ENCODE results near the gene HS1BP3.

Gene HS1BP3

GRCh38 chr2:20654535-20654813 is 3.6 kb upstream of the HS1BP3 start:
- no peak overlapping the region for H3K9ac ChIP-seq (ENCODE audit: low read length)
- H3K4me3 ChIP-seq (ENCODE audit: low read length) = no peak overlapping the region
- no peaks in the 10 kb centered on the region for H3K9me3 ChIP-seq (ENCODE audit: control insufficient read depth, low read length)

GRCh38 chr2:20653695-20654534 is 3.0 kb upstream of the HS1BP3 start:
- Histone ChIP-seq H3K4me3 (ENCODE audit: low read length) (no peak overlapping the region), H3K9ac (ENCODE audit: low read length) (no peak overlapping the region), H3K36me3 (ENCODE audit: control insufficient read depth, insufficient read depth, low read length) (no peaks in the 10 kb centered on the region), H3K4me1 (ENCODE audit: control insufficient read depth, insufficient read depth, low read length) (peaks cover 20% of the 10 kb centered on the region), H3K9me3 (ENCODE audit: control insufficient read depth, low read length) (no peaks in the 10 kb centered on the region), H3K27me3 (ENCODE audit: control insufficient read depth, insufficient read depth, low read length) (peaks cover 2% of the 10 kb centered on the region)

More at GRCh38 chr2:20654535-20654813, 3.6 kb upstream of the HS1BP3 start:
- Histone ChIP-seq H3K4me1 (ENCODE audit: control insufficient read depth, insufficient read depth, low read length) (peaks cover 15% of the 10 kb centered on the region), H3K27me3 (ENCODE audit: control insufficient read depth, insufficient read depth, low read length) (peaks cover 7% of the 10 kb centered on the region), H3K36me3 (ENCODE audit: control insufficient read depth, insufficient read depth, low read length) (no peaks in the 10 kb centered on the region)

- H3K9ac ChIP-seq (ENCODE audit: low read length) = no peak overlapping the region
- H3K4me3 ChIP-seq (ENCODE audit: low read length) = no peak overlapping the region
- no peaks in the 10 kb centered on the region for H3K27me3 ChIP-seq (ENCODE audit: control insufficient read depth, insufficient read depth, low read length)
- H3K9me3 ChIP-seq (ENCODE audit: control insufficient read depth, low read length) = no peaks in the 10 kb centered on the region
- no peaks in the 10 kb centered on the region for H3K36me3 ChIP-seq (ENCODE audit: control insufficient read depth, insufficient read depth, low read length)
- peaks cover 30% of the 10 kb centered on the region for H3K4me1 ChIP-seq (ENCODE audit: control insufficient read depth, insufficient read depth, low read length)
Measured at GRCh38 chr2:20652673-20653575, 2.0 kb upstream of the HS1BP3 start.

GRCh38 chr2:20652141-20652540 is 1.2 kb upstream of the HS1BP3 start:
- Histone ChIP-seq H3K27me3 (ENCODE audit: control insufficient read depth, insufficient read depth, low read length) (no peaks in the 10 kb centered on the region), H3K4me1 (ENCODE audit: control insufficient read depth, insufficient read depth, low read length) (peaks cover 30% of the 10 kb centered on the region), H3K4me3 (ENCODE audit: low read length) (no peak overlapping the region), H3K9me3 (ENCODE audit: control insufficient read depth, low read length) (no peaks in the 10 kb centered on the region), H3K36me3 (ENCODE audit: control insufficient read depth, insufficient read depth, low read length) (no peaks in the 10 kb centered on the region), H3K9ac (ENCODE audit: low read length) (no peak overlapping the region)

GRCh38 chr2:20651731-20652099 is 817 bp upstream of the HS1BP3 start:
- peak overlapping the region; percentile 21 for H3K4me3 ChIP-seq (ENCODE audit: low read length)
- H3K9ac ChIP-seq (ENCODE audit: low read length) = peak overlapping the region; percentile 75
- no peaks in the 10 kb centered on the region for H3K9me3 ChIP-seq (ENCODE audit: control insufficient read depth, low read length)
- peaks cover 30% of the 10 kb centered on the region for H3K4me1 ChIP-seq (ENCODE audit: control insufficient read depth, insufficient read depth, low read length)
- H3K36me3 ChIP-seq (ENCODE audit: control insufficient read depth, insufficient read depth, low read length) = no peaks in the 10 kb centered on the region
- no peaks in the 10 kb centered on the region for H3K27me3 ChIP-seq (ENCODE audit: control insufficient read depth, insufficient read depth, low read length)

- peak overlapping the region; percentile 61 for H3K4me3 ChIP-seq (ENCODE audit: low read length)
- no peaks in the 10 kb centered on the region for H3K27me3 ChIP-seq (ENCODE audit: control insufficient read depth, insufficient read depth, low read length)
- H3K4me1 ChIP-seq (ENCODE audit: control insufficient read depth, insufficient read depth, low read length) = peaks cover 30% of the 10 kb centered on the region
- H3K36me3 ChIP-seq (ENCODE audit: control insufficient read depth, insufficient read depth, low read length) = no peaks in the 10 kb centered on the region
- H3K9ac ChIP-seq (ENCODE audit: low read length) = peak overlapping the region; percentile 77
- H3K9me3 ChIP-seq (ENCODE audit: control insufficient read depth, low read length) = no peaks in the 10 kb centered on the region
Measured at GRCh38 chr2:20650393-20650876, 463 bp downstream of the HS1BP3 start.

GRCh38 chr2:20649976-20650375 is 922 bp downstream of the HS1BP3 start:
- H3K9me3 ChIP-seq (ENCODE audit: control insufficient read depth, low read length) = no peaks in the 10 kb centered on the region
- peaks cover 30% of the 10 kb centered on the region for H3K4me1 ChIP-seq (ENCODE audit: control insufficient read depth, insufficient read depth, low read length)
- H3K4me3 ChIP-seq (ENCODE audit: low read length) = peak overlapping the region; percentile 61
- no peaks in the 10 kb centered on the region for H3K27me3 ChIP-seq (ENCODE audit: control insufficient read depth, insufficient read depth, low read length)
- peak overlapping the region; percentile 77 for H3K9ac ChIP-seq (ENCODE audit: low read length)
- H3K36me3 ChIP-seq (ENCODE audit: control insufficient read depth, insufficient read depth, low read length) = no peaks in the 10 kb centered on the region

- Histone ChIP-seq H3K4me3 (ENCODE audit: low read length) (no peak overlapping the region), H3K9me3 (ENCODE audit: control insufficient read depth, low read length) (no peaks in the 10 kb centered on the region), H3K27me3 (ENCODE audit: control insufficient read depth, insufficient read depth, low read length) (no peaks in the 10 kb centered on the region), H3K4me1 (ENCODE audit: control insufficient read depth, insufficient read depth, low read length) (peaks cover 30% of the 10 kb centered on the region), H3K36me3 (ENCODE audit: control insufficient read depth, insufficient read depth, low read length) (peaks cover 2% of the 10 kb centered on the region), H3K9ac (ENCODE audit: low read length) (no peak overlapping the region)
Measured at GRCh38 chr2:20649576-20649975, 1.3 kb downstream of the HS1BP3 start.

- no peaks in the 10 kb centered on the region for H3K9me3 ChIP-seq (ENCODE audit: control insufficient read depth, low read length)
- no peak overlapping the region for H3K9ac ChIP-seq (ENCODE audit: low read length)
- no peaks in the 10 kb centered on the region for H3K27me3 ChIP-seq (ENCODE audit: control insufficient read depth, insufficient read depth, low read length)
- peaks cover 4% of the 10 kb centered on the region for H3K36me3 ChIP-seq (ENCODE audit: control insufficient read depth, insufficient read depth, low read length)
- H3K4me1 ChIP-seq (ENCODE audit: control insufficient read depth, insufficient read depth, low read length) = peaks cover 30% of the 10 kb centered on the region
- H3K4me3 ChIP-seq (ENCODE audit: low read length) = no peak overlapping the region
Measured at GRCh38 chr2:20648831-20649230, 2.1 kb downstream of the HS1BP3 start.

GRCh38 chr2:20648206-20648605 is 2.7 kb downstream of the HS1BP3 start:
- Histone ChIP-seq H3K4me3 (ENCODE audit: low read length) (no peak overlapping the region), H3K27me3 (ENCODE audit: control insufficient read depth, insufficient read depth, low read length) (no peaks in the 10 kb centered on the region), H3K36me3 (ENCODE audit: control insufficient read depth, insufficient read depth, low read length) (peaks cover 4% of the 10 kb centered on the region), H3K4me1 (ENCODE audit: control insufficient read depth, insufficient read depth, low read length) (peaks cover 30% of the 10 kb centered on the region), H3K9me3 (ENCODE audit: control insufficient read depth, low read length) (no peaks in the 10 kb centered on the region), H3K9ac (ENCODE audit: low read length) (no peak overlapping the region)

- no peak overlapping the region for H3K9ac ChIP-seq (ENCODE audit: low read length)
Measured at GRCh38 chr2:20647738-20648137, 3.2 kb downstream of the HS1BP3 start.

GRCh38 chr2:20647211-20647610 is 3.7 kb downstream of the HS1BP3 start:
- Histone ChIP-seq H3K36me3 (ENCODE audit: control insufficient read depth, insufficient read depth, low read length) (peaks cover 4% of the 10 kb centered on the region), H3K9ac (ENCODE audit: low read length) (no peak overlapping the region), H3K4me1 (ENCODE audit: control insufficient read depth, insufficient read depth, low read length) (peaks cover 31% of the 10 kb centered on the region)

More at GRCh38 chr2:20647738-20648137, 3.2 kb downstream of the HS1BP3 start:
- Histone ChIP-seq H3K4me3 (ENCODE audit: low read length) (no peak overlapping the region), H3K27me3 (ENCODE audit: control insufficient read depth, insufficient read depth, low read length) (no peaks in the 10 kb centered on the region), H3K36me3 (ENCODE audit: control insufficient read depth, insufficient read depth, low read length) (peaks cover 4% of the 10 kb centered on the region), H3K4me1 (ENCODE audit: control insufficient read depth, insufficient read depth, low read length) (peaks cover 30% of the 10 kb centered on the region), H3K9me3 (ENCODE audit: control insufficient read depth, low read length) (no peaks in the 10 kb centered on the region)

More at GRCh38 chr2:20647211-20647610, 3.7 kb downstream of the HS1BP3 start:
- no peak overlapping the region for H3K4me3 ChIP-seq (ENCODE audit: low read length)
- no peaks in the 10 kb centered on the region for H3K27me3 ChIP-seq (ENCODE audit: control insufficient read depth, insufficient read depth, low read length)
- H3K9me3 ChIP-seq (ENCODE audit: control insufficient read depth, low read length) = no peaks in the 10 kb centered on the region
